Keratinocyte (primary cell): Measurements from ENCODE around the gene SEC62.

Experiments
- CTCF ChIP-seq, 3 experiments: IDR thresholded peaks in 1 of 3; conservative IDR thresholded peaks in 1 of 3; optimal IDR thresholded peaks in 1 of 3; 2 replicates in 2 of 3; 3 replicates in 1 of 3; pipeline versions ENCODE3 to v1.5.1; 2011; ENCODE audit warnings: low read length in 3 of 3, mild to moderate bottlenecking in 3 of 3, moderate library complexity in 2 of 3, control low read depth in 1 of 3, inconsistent platforms in 1 of 3; ENCODE audit not compliant: insufficient read depth in 2 of 3; ENCODE audit errors: extremely low read depth in 1 of 3
- EZH2 ChIP-seq: IDR thresholded peaks from one replicate; pipeline ENCODE4 v1.6.1; 2012; ENCODE audit warnings: inconsistent platforms, mild to moderate bottlenecking, low read length, moderate library complexity

- no peak for TF ChIP-seq CTCF (optimal IDR thresholded peaks at IDR 0.05 in 1 of 3, IDR thresholded peaks at IDR 0.05 in 1 of 3, conservative IDR thresholded peaks at IDR 0.05 in 1 of 3; ENCODE audit: extremely low read depth in 1 of 3, insufficient read depth in 2 of 3, low read length in 3 of 3)
- no peak for TF ChIP-seq EZH2
These were observed 26.9 kb upstream of the SEC62 start for GRCh38 chr3:169939751-169940150.
